Femur (tissue), 1 donor: ENCODE data around the gene THOC5.
"Not testable (repeated sequence)": the region's sequence is repeated elsewhere in the genome, so short reads cannot be mapped to it uniquely, and the experiment has no call there.

Source experiments
- DNase-seq: peaks from one replicate; pipeline ENCODE4 v3.0.0-alpha.2; 2017

The THOC5 gene

DNA sequence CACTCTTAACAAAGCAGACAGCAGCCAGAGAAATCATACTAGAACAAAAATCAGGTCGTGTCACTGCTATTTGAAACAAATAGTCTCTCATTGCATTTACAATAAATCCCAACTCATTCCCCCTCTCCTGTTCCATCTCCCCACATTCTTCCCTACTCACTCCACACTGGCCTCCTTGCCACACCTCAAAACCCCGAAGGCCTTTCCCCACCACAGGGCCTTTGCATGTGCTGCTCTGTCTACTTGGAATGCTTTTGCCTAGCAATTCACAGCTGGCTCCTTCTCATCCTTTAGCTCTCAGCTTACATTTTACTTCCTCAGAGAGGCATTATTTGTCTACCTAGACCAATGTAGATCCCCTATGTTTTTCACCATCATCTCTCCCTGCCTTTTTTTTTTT is 6.3 kb upstream of the THOC5 start:
- no peak for DNase-seq

DNA sequence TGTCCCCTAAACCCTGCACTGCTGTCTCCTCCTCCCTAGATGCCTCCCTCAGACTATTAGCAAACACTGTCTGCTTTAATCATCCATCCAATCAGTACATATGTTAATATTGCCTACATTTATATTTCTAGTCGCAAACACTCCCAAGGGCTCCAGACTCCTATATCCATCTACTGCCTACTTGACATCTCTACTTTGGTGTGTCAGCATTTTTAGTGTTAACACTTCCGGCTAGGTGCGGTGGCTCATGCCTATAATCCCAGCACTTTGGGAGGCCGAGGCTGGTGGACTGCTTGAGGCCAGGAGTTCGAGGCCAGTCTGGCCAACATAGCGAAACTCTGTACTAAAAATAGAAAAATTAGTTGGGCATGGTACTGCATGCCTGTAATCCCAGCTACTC is 5.5 kb upstream of the THOC5 start:
- DNase-seq, result no peak

DNA sequence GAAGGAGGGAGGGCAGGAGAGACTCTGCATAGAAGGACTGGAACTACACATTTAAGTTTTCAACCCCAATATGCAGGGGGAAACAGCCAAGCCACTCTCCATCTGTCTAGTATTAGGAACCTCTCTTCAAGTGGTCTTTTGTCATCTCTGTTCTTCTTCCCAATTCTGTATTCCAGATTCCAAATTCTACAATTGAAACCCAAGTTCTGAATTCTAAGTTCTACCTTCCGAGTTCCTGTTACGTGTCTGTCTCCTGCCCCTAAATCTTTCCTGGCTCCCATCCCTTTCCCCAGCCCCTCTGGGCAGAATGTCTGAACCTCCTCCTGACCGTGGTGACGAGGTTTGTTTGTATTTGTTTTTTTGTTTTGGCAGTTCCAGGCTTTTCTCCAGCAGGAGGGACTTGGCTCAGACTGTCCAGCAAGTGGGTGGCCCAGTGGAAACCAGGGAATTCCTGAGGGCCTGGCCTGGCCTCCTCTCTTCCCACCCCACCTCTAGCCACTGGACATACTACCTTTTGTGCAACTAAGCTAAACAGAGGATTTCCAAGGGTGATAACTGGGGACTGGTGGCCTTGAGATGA is 1.6 kb upstream of the THOC5 start:
- DNase-seq, result peak; percentile 50

DNA sequence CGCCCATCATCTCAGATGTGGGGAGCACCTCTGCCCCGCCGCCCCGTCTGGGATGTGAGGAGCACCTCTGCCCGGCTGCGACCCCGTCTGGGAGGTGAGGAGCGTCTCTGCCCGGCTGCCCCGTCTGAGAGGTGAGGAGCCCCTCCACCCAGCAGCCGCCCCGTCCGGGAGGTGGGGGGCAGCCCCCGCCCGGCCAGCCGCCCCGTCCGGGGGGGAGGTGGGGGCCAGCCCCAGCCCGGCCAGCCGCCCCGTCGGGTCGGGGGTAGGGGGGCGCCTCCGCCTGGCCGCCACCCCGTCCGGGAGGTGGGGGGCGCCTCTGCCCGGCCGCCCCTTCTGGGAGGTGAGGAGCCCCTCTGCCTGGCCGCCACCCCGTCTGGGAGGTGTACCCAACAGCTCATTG is 1.2 kb downstream of the THOC5 start:
- not testable (repeated sequence) for DNase-seq

DNA sequence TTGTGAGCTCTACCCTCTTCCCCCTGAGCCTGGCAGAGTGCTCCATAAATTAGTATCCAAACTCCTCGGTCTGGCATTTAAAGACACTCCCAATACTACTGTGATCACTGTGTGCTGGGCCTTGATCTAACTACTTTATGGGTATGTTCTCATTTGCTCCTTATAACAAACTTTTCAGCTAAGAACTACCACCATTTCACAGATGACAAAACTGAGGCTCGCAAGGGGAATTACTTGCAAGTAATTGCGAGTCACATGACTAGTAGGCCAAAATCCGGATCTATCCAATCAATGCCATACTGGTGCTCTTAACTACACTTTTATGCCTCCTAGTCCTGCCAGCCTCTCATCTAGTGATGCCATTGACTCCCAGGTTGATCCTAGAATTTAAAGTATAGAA is 3.6 kb downstream of the THOC5 start:
- DNase-seq, result no peak

DNA sequence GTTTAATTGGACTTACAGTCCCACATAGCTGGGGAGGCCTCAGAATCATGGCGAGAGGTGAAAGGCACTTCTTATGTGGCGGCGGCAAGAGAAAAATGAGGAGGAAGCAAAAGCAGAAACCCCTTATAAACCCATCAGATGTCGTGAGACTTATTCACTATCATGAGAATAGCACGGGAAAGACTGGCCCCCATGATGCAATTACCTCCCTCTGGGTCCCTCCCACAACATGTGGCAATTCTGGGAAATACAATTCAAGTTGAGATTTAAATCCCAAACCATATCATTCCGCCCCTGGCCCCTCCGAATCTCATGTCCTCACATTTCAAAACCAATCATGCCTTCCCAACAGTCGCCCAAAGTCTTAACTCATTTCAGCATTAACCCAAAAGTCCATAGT is 8.5 kb downstream of the THOC5 start:
- DNase-seq, result not testable (repeated sequence)

DNA sequence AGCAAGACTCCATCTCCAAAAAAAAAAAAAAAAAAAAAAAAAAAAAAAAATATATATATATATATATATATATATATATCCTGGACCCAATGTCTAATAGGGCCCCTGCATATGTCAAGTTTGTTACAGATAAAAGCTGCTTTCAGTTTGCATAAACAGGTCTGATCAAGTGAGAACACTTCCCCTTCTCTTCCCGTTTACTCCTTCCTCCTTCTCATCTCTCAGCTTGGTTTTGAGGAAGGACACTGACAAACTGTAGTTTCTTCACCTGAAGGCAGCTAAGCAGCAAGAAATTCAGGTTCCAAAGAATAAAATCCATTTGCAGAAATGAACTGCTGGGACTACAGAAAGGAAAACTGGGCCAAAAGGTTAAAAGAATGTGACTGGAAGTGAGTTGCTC is 11.7 kb downstream of the THOC5 start:
- DNase-seq, result no peak

DNA sequence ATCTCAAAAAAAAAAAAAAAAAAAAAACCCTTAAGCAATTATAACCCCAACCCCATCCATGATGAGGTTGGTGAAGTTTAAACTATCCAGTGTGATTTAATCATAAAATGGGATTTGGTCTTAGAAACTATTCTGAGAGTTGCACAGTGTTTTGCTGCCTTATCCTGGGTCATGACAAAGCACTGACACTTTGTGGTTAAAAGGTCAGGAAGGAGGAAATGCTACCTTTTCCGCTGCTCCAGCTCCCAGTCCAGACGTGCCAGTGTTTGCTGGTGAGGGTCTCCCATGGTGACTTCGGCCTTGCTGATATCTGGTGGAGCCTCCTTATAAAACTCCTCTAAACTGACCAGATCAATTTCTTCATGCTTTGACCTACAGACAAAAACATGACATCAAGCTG is 14.5 kb downstream of the THOC5 start:
- DNase-seq, result no peak

DNA sequence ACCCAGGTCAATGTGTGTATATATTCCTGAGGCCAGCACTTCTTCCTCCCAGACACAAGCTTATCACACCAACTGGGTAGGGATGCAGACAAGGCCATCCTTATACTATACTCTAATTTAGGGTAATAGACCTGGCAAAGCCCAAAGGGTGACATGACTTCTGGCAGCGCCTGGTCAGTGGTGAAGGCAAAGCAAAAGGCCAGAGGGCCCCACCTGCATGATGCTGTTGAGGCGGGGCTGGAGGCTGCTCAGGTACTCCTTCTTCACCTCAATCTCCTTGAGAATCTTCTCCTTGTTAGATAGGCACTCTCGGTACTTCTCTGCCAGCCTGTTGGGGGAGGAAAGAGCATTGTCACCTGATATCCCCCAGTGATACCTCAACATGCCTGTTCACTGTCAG is 17.1 kb downstream of the THOC5 start:
- DNase-seq, result no peak

DNA sequence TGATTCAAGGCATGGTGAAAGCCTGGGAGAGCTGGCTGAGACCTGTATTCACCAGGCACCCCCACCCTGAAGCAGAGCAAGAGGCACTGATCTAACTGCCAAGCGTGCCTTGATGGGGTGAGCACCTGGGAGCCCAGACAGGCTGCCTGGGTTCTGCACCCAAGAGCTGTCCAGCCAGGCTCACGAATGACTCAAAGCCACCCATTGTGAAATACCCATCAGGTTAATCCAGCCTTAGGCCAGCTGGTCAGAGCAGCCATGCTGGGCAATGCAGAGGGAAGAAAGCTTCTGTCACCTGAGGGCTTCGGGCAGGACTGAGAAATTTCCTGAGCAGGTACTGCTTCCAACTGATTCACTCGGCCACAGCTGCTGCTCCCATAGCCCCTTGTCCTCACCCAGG is 22.1 kb downstream of the THOC5 start:
- no peak for DNase-seq

DNA sequence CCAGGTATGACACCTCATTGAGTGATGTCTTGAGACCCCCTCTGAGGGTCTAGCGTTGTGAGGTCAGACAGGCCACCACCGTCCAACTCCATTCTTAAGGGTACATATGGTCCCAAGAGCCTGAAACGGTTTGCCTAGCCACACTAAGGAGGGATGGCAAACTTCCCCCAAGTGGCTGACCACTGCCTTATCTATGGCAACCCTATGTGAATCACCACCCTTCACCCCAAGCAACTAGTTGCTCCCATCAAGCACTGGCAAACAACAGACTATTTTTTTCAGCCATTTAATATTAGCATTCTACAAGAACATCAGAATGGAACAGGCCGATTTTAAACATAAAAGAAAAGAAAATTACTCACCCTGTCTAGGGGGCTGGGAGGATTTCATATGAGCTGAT is 22.8 kb downstream of the THOC5 start:
- no peak for DNase-seq

DNA sequence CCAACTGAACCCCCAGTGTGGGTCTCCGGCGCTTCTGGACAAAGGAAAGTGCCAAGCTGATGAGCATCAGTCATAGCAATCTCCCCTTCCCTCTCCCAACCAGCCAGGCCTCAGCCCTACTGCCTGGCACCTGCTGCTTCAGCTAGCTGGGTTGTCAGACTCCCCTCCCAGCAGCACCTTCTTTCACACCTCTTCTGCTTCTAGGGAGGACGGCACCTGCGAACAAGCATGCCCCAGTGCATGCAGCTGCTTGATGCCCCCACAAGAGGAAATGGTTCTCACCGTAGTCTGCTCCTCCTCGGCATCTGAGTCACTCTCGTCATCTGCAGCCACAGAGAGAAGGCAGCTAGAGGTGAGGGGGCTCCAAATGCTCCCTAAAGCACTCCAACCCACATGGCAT is 25.4 kb downstream of the THOC5 start:
- no peak for DNase-seq

DNA sequence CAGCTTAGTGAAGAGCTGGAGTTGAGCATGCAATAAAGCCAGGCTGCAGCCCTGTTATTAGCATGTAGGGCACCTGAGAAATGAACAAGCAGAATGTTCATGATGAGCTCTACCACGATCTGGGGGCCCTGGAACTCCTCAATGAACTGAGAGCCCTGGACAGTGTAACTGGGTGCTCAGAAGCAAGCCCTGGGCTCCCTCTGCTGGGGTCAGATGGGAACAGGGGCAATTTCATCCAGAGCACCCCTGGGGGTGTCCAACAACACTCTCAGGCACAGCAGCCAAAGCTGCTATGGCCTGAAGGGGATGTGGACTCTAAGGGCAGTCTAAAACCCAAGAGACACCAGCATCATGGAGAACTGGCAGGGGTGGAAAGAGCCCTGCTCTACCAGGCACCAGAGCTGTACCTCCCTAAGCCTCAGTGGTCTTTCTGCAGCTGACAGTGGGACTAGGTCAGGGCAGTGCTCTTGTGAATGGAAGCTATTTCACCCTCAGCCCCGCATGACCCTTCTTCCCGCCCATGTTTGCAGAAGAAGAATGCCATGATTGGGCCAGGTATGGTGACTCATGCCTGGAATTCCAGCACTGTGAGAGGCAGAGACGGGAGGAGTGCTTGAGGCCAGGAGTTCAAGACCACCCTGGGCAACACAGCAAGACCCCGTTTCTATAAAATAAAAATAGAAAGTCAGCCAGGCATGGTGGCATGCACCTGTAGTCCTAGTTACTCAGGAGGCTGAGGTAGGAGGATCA is 28.9 kb downstream of the THOC5 start:
- DNase-seq, result no peak

DNA sequence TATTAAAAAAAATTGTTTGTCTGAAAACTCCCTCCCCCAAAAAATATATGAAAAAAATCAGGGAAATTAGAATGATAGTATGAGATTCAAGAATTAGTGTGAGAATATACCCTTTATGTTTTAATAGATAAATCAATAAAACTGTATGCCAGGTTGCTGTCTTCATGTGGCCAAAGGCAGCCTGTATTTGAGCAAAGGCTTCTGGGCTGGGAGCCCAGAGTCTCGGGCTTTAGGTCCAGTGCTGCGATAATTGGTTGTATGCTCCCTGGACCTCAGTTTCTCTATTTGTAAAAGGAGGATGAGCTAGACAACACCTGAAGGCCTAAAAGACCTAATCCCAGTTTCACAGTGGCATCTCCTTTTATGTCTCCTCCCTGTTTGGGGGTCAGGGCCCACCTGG is 29.8 kb downstream of the THOC5 start:
- no peak for DNase-seq

DNA sequence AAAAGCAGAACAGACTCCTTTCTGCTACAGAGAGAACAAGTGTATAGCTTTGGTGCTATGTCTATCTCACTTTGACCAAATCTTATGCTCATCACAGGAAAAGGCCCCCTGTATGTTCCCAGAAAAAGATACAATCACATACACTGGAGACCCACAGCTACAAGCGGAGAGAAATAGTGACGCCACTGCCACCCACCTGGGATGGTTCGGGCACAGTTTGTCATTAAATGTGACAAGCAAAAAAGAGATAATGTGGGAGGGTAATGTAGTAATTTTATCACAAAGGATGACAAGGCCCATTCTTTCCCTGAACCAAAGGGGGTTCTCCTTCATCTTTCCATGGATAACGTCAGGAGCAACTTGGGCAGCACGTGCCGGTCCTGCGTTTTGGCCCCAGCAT is 32.0 kb downstream of the THOC5 start:
- no peak for DNase-seq

DNA sequence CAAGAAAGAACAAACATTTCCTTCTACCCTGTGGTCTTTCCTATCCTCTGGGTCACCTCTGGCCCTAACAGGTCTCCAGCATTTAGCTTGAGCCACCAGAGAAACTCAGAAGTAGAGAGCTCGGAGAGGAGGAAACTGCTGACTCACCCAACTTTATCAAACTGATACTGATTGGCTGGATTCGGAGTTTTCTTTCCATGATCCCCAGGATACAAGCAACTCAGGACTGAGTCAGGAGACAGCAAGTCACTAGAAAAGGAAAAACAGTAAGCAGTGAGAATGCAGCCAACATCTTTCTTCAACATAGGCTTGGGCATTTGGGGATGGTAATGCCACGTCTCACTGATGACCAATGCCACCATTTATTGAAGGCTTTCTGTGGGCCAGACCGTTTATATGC is 32.7 kb downstream of the THOC5 start:
- DNase-seq, result no peak

DNA sequence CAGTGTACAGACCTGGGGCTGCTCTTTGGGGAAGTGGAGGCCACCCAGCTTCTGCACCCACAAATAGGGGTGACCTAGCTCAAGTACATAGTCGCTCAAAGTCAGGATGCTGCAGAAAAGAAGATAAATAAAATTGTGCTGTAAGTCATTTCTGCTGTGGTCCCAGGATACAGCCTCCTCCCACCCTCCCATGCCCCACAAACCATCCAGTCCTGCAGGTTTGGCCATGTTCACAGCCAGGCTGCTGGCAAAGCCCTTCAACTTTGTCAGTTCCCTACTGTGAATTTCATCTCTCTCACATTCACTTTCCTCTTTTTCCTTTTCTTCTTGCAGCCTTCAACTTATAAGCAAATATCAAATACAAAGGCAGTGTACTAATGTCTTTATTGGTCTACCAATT is 33.6 kb downstream of the THOC5 start:
- DNase-seq, result no peak

DNA sequence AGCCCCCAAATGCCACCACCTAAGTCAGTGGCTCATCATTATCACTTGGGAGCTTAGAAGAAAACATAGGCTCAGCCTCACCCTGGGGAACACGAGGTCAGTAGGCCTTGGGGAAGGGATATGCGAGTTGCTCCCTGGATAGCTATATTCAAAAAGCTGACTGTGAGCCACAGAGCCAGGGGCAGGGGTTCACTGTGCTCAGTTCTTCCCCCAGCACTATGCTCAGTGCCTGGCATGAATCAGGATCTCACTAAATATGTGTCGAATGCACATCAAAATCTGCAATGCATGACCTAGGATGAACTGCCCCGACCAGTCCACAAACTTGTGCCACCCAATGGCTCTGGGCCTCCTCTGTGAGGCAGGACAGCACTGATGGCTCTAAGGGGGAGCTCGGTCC is 35.1 kb downstream of the THOC5 start:
- DNase-seq, result no peak

DNA sequence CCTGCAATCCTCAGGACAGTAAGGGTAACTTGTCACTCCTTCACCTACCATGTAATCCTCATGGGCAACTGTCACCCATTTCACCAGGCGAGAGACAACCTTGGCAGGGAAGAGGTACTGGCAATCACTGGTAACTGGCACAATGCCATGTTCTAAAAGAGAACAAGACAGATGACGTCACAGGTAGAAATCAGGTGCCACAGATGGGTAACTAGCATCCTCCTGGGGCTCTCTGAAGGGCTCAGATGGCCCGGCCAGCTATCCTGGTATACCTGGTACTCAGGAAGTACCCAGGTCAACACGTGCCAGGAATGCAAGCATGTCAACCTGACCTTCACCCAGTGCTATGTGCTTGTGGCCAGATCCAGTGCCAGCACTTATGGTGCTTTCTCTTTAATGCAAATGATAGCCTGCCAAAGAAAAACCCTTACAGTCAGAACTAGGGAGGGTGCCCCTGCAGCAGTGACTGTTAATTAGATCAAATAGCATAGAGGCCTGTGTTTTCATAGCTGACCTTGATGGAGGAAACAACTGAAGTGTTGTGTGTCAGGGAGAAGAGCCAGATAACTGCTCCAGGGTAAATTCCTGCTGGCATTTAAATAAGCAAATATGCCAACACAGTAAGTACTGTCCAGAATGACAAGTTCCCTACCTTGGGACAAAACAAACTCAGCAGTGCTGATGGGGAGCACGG is 36.2 kb downstream of the THOC5 start:
- DNase-seq, result no peak

DNA sequence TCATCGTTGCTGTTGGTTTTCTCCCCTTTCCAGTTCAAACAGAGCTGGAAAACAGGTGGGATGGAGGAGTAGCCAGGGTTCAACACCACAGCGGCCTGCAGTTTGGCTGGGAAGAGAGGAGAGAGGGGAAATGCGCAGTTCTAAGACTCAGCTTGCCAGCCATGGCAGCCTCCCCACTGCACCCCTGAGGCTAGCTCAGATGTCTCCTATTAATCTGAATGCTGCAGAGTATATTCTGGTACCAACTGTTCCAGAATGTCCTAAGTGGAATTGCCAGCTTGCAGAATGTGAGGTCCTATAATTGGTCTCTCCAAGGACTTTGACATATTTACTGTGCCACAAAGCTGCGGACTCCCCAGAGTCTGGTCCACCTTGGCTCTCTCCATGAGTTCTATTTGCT is 41.5 kb downstream of the THOC5 start:
- DNase-seq, result no peak

DNA sequence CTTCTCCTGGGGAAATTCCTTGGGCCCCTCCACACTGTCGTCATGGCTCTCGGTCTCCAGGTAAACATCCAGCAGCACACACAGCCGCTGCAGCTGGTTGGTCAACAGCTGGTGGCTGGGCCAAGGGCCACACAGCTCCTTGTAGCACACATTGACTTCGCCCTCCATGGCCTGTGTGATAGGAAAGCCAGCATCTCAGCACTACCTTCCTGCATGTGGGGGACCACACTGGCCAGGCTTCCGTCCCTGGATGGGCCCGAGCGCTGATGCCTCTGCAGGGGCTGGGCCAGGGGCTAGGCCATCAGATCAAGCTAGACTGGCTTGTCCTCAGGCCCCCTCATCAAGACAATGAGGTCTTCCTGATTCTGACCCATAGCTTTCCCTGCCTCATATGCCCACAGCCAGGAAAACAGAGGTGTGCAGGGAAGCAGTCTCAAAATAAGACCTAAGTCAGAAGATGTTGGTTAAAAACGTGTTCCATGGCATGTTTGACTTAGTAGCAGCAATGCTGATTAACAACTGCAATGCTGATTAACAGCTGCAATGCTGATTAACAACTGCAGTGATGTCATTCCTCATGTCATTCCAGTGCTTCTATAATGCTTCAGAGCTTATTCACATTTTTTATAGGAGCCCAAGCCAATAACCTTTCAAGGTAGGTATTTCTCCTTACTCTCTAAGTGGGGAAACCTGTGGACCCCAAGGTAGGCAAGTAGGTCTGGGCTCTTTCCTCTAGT is 42.3 kb downstream of the THOC5 start:
- DNase-seq, result no peak

DNA sequence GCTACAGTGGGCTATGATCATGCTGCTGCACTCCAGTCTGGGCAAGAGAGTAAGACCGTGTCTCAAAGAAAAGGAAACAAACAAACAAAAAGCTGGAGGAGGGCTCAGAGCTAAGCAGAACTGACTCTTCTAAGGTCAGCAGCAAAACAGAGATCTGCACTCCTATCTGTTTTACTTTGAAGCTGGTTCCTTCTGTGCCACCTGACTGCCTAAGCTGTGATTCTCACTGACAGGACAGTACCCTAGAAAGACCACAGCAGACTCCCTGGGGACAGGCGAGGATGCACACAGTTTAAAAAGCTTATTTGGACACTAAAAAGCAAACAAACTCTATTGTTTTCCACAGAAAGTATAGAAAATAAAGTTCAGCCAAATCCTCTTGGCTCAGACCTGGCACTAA is 43.0 kb downstream of the THOC5 start:
- DNase-seq, result no peak

DNA sequence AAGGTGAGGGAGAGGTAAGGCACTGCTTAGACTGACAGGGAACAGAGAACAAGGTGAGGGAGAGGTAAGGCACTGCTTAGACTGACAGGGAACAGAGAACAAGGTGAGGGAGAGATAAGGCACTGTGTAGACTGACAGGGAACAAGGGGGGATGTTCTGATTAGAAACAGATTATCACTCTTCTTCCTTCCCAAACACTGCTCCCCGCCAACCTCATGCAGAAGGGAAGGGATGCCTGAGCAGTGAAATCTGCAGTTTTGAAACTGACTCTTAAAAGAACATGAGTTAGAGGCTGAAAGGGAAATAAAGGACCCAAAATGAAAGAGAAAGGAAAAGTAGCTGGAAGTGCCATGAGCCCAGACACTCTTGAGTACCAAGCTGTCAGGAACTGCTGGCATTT is 43.7 kb downstream of the THOC5 start:
- DNase-seq, result no peak

DNA sequence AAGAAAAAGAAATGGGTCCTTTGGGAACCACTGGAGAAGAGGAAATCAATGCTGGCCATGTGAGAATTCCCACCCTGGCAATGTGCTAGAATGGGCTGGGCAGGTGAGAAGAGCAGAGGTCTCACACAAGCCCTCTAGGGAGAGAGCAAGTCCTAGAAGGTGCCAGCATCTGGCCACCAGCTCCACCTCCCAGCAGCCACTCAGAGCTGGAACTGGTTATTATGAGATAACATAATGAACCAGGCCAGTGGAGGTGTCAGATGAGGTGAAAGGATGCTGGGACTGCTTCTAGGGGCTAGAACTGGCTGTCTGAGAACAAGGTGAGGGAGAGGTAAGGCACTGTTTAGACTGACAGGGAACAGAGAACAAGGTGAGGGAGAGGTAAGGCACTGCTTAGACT is 44.3 kb downstream of the THOC5 start:
- no peak for DNase-seq
